ENCODE results near the gene TKT. TPM values are rescaled to one million over a fixed set of nuclear protein-coding genes. Genes with fewer than 3 reads are reported as not detected.
"Not testable (repeated sequence)": the region's sequence is repeated elsewhere in the genome, so short reads cannot be mapped to it uniquely, and the experiment has no call there.

Gene TKT
- polyA plus RNA-seq, 1 donor from 2014 or later: 102 TPM

GRCh38 chr3:53269888-53270880 lies 14.4 kb upstream of the TKT start:
- Mint-ChIP-seq H3K4me1 (peaks cover 0 to 2% (median 0%) of the 10 kb centered on the region in 3 donors), H3K4me3 (no peak overlapping the region), H3K9me3 (no peaks in the 10 kb centered on the region), H3K27ac (peak overlapping the region in 2 of 3 donors; percentile 16 to 44), H3K36me3 (no peaks in the 10 kb centered on the region), H3K27me3 (no peaks in the 10 kb centered on the region)

DNA sequence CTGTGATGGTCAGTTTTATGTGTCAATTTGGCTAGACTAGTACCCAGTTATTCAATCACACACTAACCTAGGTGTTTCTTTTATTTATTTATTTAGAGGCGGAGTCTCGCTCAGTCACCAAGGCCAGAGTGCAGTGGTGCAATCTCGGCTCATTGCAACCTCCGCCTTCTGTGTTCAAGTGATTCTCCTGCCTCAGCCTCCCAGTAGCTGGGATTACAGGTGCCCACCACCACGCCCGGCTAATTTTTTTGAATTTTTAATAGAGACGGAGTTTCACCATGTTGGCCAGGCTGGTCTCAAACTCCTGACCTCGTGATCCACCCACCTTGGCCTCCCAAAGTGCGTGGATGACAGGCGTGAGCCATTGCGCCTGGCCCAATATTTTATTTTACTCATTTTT lies 13.4 kb upstream of the TKT start:
- H3K4me1 Mint-ChIP-seq, H3K9me3 Mint-ChIP-seq, H3K36me3 Mint-ChIP-seq, H3K27me3 Mint-ChIP-seq, H3K27ac Mint-ChIP-seq, H3K4me3 Mint-ChIP-seq: not testable (repeated sequence)

GRCh38 chr3:53267766-53268165 lies 11.9 kb upstream of the TKT start:
- no peak overlapping the region for H3K4me3 Mint-ChIP-seq
- no peak overlapping the region for H3K27ac Mint-ChIP-seq
- no peaks in the 10 kb centered on the region for H3K36me3 Mint-ChIP-seq
- no peaks in the 10 kb centered on the region for H3K27me3 Mint-ChIP-seq
- no peaks in the 10 kb centered on the region for H3K9me3 Mint-ChIP-seq
- peaks cover 0 to 2% (median 0%) of the 10 kb centered on the region in 3 donors for H3K4me1 Mint-ChIP-seq

- no peaks in the 10 kb centered on the region for H3K4me1 Mint-ChIP-seq
- no peak overlapping the region for H3K4me3 Mint-ChIP-seq
- H3K9me3 Mint-ChIP-seq: no peaks in the 10 kb centered on the region
- H3K27ac Mint-ChIP-seq: no peak overlapping the region
- H3K27me3 Mint-ChIP-seq: no peaks in the 10 kb centered on the region
- H3K36me3 Mint-ChIP-seq: no peaks in the 10 kb centered on the region
Measured at GRCh38 chr3:53264718-53265117, 8.9 kb upstream of the TKT start.

GRCh38 chr3:53263907-53264306 lies 8.1 kb upstream of the TKT start:
- Mint-ChIP-seq H3K4me3 (no peak overlapping the region), H3K9me3 (no peaks in the 10 kb centered on the region), H3K27ac (no peak overlapping the region), H3K36me3 (no peaks in the 10 kb centered on the region), H3K4me1 (no peaks in the 10 kb centered on the region), H3K27me3 (peaks cover 2% of the 10 kb centered on the region)

DNA sequence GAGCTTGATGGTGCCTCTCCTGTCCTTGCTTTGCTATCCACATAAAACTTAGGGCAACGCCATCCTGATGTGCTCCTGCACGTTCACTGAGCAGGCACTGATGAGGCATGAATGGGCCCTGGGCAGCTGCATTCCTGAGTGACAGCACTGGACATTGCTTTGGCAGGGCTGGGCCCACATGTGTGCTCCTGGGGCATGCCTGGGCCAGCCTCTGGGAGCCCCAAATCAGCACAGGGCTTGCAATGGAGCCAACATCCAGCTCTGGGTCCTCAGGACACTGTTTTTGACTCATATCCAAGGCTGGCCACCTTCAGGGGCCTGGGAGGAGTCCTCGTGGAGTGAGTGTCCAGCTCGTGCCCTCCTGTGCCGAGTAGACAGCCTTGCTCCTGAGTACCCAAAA lies 5.9 kb upstream of the TKT start:
- no peaks in the 10 kb centered on the region for H3K9me3 Mint-ChIP-seq
- peaks cover 2% of the 10 kb centered on the region for H3K27me3 Mint-ChIP-seq
- H3K4me3 Mint-ChIP-seq: no peak overlapping the region
- H3K36me3 Mint-ChIP-seq: no peaks in the 10 kb centered on the region
- H3K4me1 Mint-ChIP-seq: no peaks in the 10 kb centered on the region
- H3K27ac Mint-ChIP-seq: no peak overlapping the region

DNA sequence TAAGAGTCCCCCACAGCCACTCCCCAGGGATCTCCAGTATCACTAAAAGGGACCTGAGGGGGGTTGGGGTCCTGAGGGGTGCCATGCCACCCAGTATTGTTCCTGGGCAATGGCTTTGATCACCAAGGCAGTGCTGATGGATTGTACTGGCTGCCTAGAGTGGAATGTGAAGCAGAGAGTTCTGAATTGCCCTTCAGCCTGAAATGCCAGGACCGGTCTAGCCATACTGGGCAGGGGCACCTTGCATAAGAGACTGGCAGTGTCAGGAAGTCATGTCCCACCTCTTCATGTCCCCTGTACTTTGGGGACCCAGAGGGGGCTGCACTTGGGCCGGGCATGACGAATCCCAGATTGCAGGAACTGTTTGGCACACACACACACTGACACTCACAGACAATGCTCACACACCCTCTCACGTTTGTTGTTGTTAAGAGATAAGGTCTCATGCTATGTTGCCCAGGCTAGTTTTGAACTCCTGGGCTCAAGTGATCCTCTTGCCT lies 4.5 kb upstream of the TKT start:
- no peak overlapping the region for H3K27ac Mint-ChIP-seq
- no peaks in the 10 kb centered on the region for H3K36me3 Mint-ChIP-seq
- no peak overlapping the region for H3K4me3 Mint-ChIP-seq
- H3K27me3 Mint-ChIP-seq: peaks cover 2% of the 10 kb centered on the region
- H3K9me3 Mint-ChIP-seq: no peaks in the 10 kb centered on the region
- no peaks in the 10 kb centered on the region for H3K4me1 Mint-ChIP-seq

DNA sequence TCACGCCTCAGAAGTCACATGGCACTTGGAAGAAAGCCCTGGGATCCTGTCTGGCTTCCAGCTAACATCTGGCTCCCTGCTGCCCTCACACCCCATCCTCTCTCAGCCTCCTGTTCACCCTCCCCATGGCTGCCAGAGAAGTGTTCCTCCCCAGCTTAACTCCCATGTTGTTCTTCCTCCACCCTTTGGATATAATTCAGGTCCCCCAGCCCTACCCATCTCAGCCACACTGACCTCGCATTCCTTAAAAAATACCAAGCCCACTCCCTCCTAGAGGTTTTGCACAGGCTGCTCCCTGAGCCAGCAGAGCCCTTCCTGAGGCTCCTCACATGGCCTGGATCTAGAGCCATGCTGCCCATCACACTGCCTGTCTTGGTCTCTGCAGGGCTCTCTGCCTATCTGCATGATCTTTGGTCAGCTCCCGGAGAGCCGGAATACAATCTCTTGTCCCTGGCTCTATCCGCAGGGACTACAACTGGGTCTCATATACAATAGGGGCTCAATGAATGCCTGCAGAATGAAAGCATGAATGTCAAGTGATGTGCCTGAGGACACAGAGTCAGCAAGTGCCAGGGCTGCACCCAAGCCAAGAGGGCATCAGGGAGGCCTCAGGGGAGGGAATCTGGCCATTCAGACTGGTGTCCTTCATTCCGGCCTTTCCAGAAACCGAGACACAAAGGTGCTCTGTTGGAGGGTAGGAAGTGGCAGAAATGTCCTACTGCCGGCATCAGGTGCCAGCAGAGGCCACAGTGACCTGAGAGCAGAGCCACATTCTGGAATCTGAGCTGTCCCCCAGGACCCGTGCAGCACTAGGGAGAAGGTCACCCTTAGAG lies 3.8 kb upstream of the TKT start:
- Mint-ChIP-seq H3K27ac (peak overlapping the region in 2 of 3 donors; percentile 46 to 52), H3K4me1 (peaks cover 0 to 2% (median 2%) of the 10 kb centered on the region in 3 donors), H3K36me3 (no peaks in the 10 kb centered on the region), H3K4me3 (peak overlapping the region in 1 of 4 donors; percentile 67), H3K9me3 (no peaks in the 10 kb centered on the region), H3K27me3 (peaks cover 2% of the 10 kb centered on the region)

DNA sequence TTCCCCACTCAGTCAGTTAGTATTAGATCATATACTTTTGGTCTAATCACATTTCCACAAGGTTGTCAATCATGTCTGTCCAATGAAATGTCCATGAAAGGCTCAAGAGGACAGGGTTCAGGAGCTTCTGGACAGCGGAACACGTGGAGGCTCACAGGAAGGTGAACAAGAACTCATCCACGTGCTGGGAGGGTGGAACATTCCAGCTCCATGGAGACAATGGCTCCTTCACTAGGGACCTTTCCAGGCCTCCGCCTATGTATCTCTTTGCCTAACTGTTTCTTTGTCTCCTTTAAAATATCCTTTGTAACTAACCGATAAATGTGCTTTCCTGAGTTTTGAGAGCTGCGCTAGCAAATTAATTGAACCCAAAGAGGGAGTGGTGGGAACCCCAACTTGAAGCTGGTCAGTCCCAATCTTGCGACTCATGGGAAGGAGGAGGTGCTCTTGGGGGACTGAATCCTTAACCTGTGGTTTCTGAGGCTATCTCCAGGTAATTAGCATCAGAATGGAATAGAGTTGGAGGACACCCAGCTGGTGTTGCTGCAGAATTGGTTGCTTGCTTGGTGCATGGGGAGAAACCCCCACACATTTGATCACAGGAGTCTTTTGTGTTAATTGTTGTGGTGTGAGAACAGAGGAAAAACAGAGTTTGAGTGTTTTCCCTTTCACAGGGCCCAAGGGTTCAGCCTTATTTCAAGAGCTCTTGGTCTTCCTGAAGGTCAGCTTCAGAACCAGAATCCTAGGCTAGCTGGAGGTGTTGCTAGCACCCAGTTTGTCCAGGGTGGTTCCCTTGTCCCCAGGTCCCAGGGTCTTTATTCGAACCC lies 3.0 kb upstream of the TKT start:
- Mint-ChIP-seq H3K4me3 (peak overlapping the region in 1 of 4 donors; percentile 93), H3K27me3 (peaks cover 2% of the 10 kb centered on the region), H3K9me3 (no peaks in the 10 kb centered on the region), H3K27ac (peak overlapping the region in 1 of 3 donors; percentile 49), H3K36me3 (no peaks in the 10 kb centered on the region), H3K4me1 (peaks cover 8 to 11% (median 11%) of the 10 kb centered on the region in 3 donors)

- no peaks in the 10 kb centered on the region for H3K9me3 Mint-ChIP-seq
Measured at GRCh38 chr3:53257465-53257864, 1.6 kb upstream of the TKT start.

GRCh38 chr3:53256704-53257055 lies 858 bp upstream of the TKT start:
- peak overlapping the region in 2 of 3 donors; percentile 87 to 90 for H3K27ac Mint-ChIP-seq
- peaks cover 2% of the 10 kb centered on the region for H3K27me3 Mint-ChIP-seq
- peak overlapping the region; percentile 54 to 93 (median 76) for H3K4me3 Mint-ChIP-seq
- H3K36me3 Mint-ChIP-seq: no peaks in the 10 kb centered on the region
- no peaks in the 10 kb centered on the region for H3K9me3 Mint-ChIP-seq
- H3K4me1 Mint-ChIP-seq: peaks cover 22 to 23% (median 23%) of the 10 kb centered on the region in 3 donors

More at GRCh38 chr3:53257465-53257864, 1.6 kb upstream of the TKT start:
- peak overlapping the region in 1 of 3 donors; percentile 37 for H3K27ac Mint-ChIP-seq
- H3K4me3 Mint-ChIP-seq: peak overlapping the region in 1 of 4 donors; percentile 93
- peaks cover 2% of the 10 kb centered on the region for H3K27me3 Mint-ChIP-seq
- H3K4me1 Mint-ChIP-seq: peaks cover 14 to 18% (median 16%) of the 10 kb centered on the region in 3 donors
- no peaks in the 10 kb centered on the region for H3K36me3 Mint-ChIP-seq

DNA sequence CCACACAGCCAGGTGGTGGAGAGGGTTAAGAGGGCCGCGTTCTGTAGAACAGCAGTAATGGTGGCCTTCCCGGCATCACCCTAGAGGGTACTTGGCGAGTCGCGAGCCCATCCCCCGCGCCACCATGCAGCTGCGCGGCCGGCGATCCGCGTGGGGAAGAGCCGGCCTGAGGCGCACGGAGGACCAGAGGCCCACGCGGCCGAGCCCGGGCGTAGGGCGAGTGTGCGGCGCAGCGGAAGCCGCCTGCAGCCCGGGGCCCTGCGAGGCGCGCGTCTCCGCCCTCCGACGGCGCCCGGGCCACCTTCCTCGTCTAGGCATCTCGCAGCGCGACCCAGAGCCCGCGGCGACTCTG lies 423 bp downstream of the TKT start:
- H3K36me3 Mint-ChIP-seq: peaks cover 3% of the 10 kb centered on the region
- H3K4me3 Mint-ChIP-seq: peak overlapping the region; percentile 88 to 97 (median 94)
- H3K27me3 Mint-ChIP-seq: peaks cover 2% of the 10 kb centered on the region
- peak overlapping the region in 2 of 3 donors; percentile 53 to 79 for H3K27ac Mint-ChIP-seq
- H3K9me3 Mint-ChIP-seq: no peaks in the 10 kb centered on the region
- H3K4me1 Mint-ChIP-seq: peaks cover 24 to 36% (median 34%) of the 10 kb centered on the region in 3 donors

- Mint-ChIP-seq H3K27ac (peak overlapping the region; percentile 79 to 95 (median 84)), H3K27me3 (peaks cover 2% of the 10 kb centered on the region), H3K4me1 (peaks cover 27 to 40% (median 37%) of the 10 kb centered on the region in 3 donors), H3K4me3 (peak overlapping the region; percentile 88 to 97 (median 94)), H3K9me3 (no peaks in the 10 kb centered on the region), H3K36me3 (peaks cover 3% of the 10 kb centered on the region)
Measured at GRCh38 chr3:53254509-53255422, 1.1 kb downstream of the TKT start.

Data from IgD-negative memory B cell (primary cell).